NT2/D1 (cell line): ENCODE data around the gene SPTBN2.

Experiments
- DNase-seq: peaks from one replicate; pipeline ENCODE4 v3.0.0-alpha.2; 2011; ENCODE audit warnings: low read depth, low spot score
- H3K27me3 ChIP-seq: 2 replicates; pipeline ENCODE4 v1.6.0; 2011; ENCODE audit warnings: mild to moderate bottlenecking; ENCODE audit not compliant: insufficient read length, insufficient read depth
- H3K36me3 ChIP-seq: 2 replicates; pipeline ENCODE4 v1.6.1; 2011; ENCODE audit warnings: mild to moderate bottlenecking, low read length, mixed read lengths; ENCODE audit not compliant: insufficient read depth, insufficient read length
- H3K4me1 ChIP-seq: 2 replicates; pipeline ENCODE4 v1.5.1; 2011; ENCODE audit not compliant: insufficient read depth, insufficient read length
- H3K4me3 ChIP-seq: 2 replicates; pipeline ENCODE4 v1.5.1; 2011; ENCODE audit warnings: low read depth; ENCODE audit not compliant: insufficient read length
- H3K9ac ChIP-seq: 2 replicates; pipeline ENCODE4 v1.6.0; 2011; ENCODE audit warnings: low read depth; ENCODE audit not compliant: insufficient read length
- H3K9me3 ChIP-seq: 2 replicates; pipeline ENCODE4 v1.5.1; 2011; ENCODE audit warnings: mild to moderate bottlenecking, low read length; ENCODE audit not compliant: insufficient read depth
- SUZ12 ChIP-seq: IDR thresholded peaks from 2 replicates; pipeline ENCODE4 v1.6.1; 2011; ENCODE audit not compliant: insufficient read length, insufficient read depth; ENCODE audit errors: extremely low read depth
- YY1 ChIP-seq: IDR thresholded peaks from 2 replicates; pipeline ENCODE4 v1.6.1; 2011; ENCODE audit not compliant: insufficient read length, insufficient read depth
- ZNF274 ChIP-seq: IDR thresholded peaks from 2 replicates; pipeline ENCODE4 v1.6.1; 2011; ENCODE audit warnings: mild to moderate bottlenecking, low read depth, low read length

SPTBN2 gene

DNA sequence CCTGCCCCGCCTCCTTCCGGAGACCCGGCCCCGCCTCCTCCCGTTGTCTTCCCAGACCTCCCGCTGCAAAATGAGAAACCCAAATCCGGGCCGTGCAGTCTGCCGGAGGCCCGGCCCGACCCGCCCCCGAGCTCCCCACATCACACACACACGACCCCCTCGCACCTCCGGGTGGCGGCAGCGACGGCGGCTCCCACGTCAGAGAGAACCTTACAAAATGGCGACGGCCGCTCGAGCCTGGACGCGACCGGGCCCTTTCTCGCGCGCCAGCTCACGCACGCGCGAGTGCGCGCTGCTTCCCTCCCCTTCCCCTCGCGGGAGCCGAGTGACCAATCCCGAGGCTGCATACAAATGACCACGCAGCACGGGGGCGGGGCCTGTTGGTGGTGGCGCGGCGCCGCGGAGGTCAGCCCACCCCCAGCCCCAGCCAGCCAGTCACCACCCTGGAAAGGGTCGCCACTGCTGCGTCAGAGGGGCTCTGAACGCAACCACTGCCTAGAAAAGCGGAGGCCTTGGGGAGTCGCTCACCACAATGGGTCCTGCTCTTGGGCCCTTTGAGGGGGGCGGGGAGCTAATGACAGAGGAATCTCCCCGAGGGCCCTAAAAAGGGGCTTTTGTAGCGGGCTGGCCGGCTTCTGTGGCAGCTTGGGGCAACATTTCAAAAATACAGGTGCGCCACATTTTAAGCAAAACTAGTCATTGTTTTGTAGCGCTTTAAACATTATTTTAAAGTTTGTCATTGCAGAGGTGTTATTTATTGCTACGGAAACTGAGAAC, 51.2 kb downstream of the SPTBN2 start, which contains the start of gene RBM4B:
Gene RBM4B, minus strand, starts transcription at position 289 of the 777 bp plus-strand sequence. CDS start 808 bp downstream, outside the sequence.
- Histone ChIP-seq H3K4me3 (peak within 1 kb of the TSS; percentile 88), H3K27me3 (no peaks in the 10 kb centered on the region), H3K9ac (peak within 1 kb of the TSS; percentile 79), H3K9me3 (peaks cover 6% of the 10 kb centered on the region; the same call in 1 of the 2 replicates), H3K36me3 (peaks cover 20% of the 10 kb centered on the region), H3K4me1 (no peaks in the 10 kb centered on the region)
- peak; percentile 97 for DNase-seq
- TF ChIP-seq ZNF274 = no peak
- peak; percentile 75 for TF ChIP-seq YY1

DNA sequence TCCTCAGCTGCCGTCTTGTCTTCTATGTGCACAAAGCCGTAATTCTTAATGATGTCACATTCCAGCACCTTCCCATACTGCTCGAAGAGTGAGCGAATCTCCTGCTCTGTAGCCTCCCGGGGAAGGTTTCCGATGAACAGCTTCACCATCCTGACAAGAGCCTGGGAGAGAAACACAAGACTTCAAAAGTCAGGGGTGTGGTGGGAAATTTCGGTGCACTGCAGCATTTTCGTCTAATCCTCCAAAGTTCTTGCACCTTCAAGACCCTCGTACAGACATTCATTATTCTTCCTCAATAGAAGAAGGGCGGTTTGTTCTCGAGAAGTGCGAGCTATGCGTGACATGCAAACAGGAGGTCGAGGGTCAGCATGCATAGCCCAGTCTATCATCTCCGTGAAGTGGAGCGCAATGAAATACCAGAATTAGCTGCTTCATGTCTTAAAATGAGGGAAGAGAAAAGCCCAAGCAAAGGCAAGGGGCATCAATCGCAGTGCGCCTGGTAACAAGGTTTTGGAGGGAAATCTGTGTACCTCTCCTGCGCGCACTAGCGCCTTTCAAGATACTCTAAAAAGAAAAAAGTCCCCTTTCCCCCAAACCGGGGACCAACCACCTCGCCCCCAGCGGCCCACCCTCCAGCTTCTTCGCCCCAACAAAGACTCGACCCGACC, 52.0 kb downstream of the SPTBN2 start:
- no peaks in the 10 kb centered on the region for H3K4me1 ChIP-seq
- no peak for DNase-seq
- no peak for TF ChIP-seq YY1
- TF ChIP-seq SUZ12 = no peak
- no peak for TF ChIP-seq ZNF274
- peak overlapping the region; percentile 79 for H3K9ac ChIP-seq
- H3K4me3 ChIP-seq = peak overlapping the region; percentile 88
- peaks cover 21% of the 10 kb centered on the region for H3K36me3 ChIP-seq
- H3K27me3 ChIP-seq = no peaks in the 10 kb centered on the region
- peaks cover 6% of the 10 kb centered on the region; the same call in 1 of the 2 replicates for H3K9me3 ChIP-seq

DNA sequence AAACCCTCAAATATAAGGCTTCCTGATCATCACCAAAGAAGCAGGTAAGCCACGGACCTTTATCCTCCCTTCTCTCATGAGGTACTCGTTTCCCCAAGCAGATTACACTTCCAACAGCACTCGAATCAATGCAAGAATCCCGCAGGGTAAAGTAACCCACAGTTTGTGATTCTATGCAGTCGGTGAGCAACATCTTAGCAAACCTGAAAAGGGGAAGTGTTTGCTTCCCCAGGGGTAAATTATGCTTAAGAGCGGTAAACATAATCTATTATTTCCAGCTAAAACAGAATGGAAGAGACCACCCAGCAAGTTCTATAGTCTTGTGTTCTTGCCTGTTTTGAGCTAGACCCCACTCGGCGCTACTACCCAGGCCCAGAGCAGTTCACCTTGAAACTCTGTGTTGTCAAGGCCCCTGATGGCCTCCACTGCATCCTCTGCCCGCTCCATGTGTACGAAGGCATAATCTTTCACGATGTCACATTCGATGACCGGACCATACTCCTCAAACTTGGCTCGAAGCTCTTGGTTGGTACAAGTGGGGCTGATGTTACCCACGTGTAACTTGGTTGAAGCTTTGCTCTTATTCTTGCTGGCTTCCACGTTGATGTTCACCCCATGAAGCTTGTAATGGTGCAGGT, 52.6 kb downstream of the SPTBN2 start:
- Histone ChIP-seq H3K36me3 (peaks cover 21% of the 10 kb centered on the region), H3K27me3 (no peaks in the 10 kb centered on the region), H3K9me3 (peaks cover 6% of the 10 kb centered on the region; the same call in 1 of the 2 replicates), H3K4me3 (peak overlapping the region; percentile 88), H3K9ac (peak overlapping the region; percentile 26), H3K4me1 (no peaks in the 10 kb centered on the region)
- DNase-seq = no peak
- no peak for TF ChIP-seq ZNF274
- no peak for TF ChIP-seq SUZ12
- TF ChIP-seq YY1 = no peak

DNA sequence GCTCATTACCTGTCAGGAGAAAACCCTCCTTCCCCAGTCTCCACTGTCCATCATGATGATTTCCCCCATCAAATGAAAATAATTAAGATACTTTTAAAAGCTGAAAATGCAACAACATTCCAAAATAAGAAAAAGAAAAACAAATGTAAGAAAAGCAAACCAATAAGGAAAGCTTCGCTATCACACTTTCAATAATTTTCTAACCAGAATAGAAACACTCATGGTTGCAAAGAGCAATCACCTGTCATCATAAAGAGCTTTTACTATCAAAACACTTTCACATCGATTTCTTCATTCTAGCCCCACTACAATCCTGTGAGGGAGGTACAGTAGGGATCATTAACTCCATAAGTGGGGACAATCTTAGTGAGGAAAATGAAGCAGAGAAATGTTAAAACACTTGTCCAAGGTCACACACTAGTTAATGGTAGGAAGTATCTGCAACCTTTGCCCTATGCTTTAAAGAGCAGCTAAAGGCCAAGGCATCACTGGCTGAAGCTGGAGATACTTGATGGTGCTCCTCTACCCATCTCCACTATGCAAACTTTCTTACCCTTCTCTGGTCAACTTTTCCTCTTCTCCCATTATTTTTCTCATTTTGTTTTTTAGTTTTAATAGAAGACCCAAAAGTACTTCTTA, 53.9 kb downstream of the SPTBN2 start:
- no peak overlapping the region for H3K9ac ChIP-seq
- DNase-seq = no peak
- H3K27me3 ChIP-seq = no peaks in the 10 kb centered on the region
- TF ChIP-seq YY1 (no peak), ZNF274 (no peak), SUZ12 (no peak)
- H3K4me1 ChIP-seq = no peaks in the 10 kb centered on the region
- peaks cover 34% of the 10 kb centered on the region for H3K36me3 ChIP-seq
- peak overlapping the region; percentile 4 for H3K4me3 ChIP-seq
- no peaks in the 10 kb centered on the region for H3K9me3 ChIP-seq

DNA sequence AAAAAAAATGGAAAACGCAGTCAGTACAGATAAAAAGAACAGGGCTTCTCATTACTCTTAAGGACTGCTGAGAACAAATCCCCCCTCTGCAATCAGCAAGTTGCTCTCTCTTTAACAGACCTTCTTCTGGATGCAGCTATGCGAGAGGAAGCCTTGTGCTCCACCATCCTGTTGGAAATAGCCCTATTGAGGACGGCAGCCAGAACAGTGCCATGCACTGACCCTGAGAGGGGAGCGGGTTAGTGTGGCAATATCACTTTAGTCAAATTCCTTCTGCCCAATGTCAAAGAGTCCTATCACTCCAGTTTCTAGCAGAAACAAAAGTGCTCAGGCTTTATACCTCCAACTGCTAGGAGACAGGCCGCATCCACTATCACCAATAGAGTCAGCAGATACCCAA, 58.2 kb downstream of the SPTBN2 start:
- Histone ChIP-seq H3K4me3 (no peak overlapping the region), H3K27me3 (no peaks in the 10 kb centered on the region), H3K4me1 (no peaks in the 10 kb centered on the region), H3K9ac (no peak overlapping the region), H3K36me3 (peaks cover 61% of the 10 kb centered on the region), H3K9me3 (no peaks in the 10 kb centered on the region)
- DNase-seq = no peak
- TF ChIP-seq SUZ12 (no peak), YY1 (no peak), ZNF274 (no peak)

DNA sequence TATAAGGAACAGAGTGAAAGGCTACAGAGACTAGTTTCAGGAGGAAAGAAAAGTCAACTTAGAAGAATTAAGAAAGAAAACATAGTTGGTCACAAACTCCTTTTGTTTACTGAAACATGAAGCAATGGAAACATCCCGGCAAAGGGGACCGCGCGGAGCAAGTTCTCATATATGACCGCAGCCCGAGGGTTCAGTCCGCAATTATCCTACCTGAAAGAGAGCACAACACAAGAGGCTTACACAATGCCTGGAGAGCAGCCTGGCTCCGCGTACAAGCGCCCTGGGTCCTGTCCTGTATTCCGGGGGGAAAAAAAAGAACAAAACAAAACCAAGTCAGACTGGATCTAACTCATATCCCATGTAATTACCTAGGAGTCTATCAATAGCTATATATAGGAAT, 63.6 kb downstream of the SPTBN2 start:
- no peak for DNase-seq
- Histone ChIP-seq H3K9ac (no peak overlapping the region), H3K4me3 (no peak overlapping the region), H3K4me1 (no peaks in the 10 kb centered on the region), H3K9me3 (no peaks in the 10 kb centered on the region), H3K36me3 (peaks cover 80% of the 10 kb centered on the region), H3K27me3 (no peaks in the 10 kb centered on the region)
- TF ChIP-seq ZNF274 = no peak
- TF ChIP-seq SUZ12 = no peak
- no peak for TF ChIP-seq YY1
